HepG2 (cell line): ENCODE measurements around the gene LCN1. TPM values are rescaled to one million over a fixed set of nuclear protein-coding genes. Genes with fewer than 3 reads are reported as not detected.

ENCODE experiments used
- AGO2 ChIP-seq: fragments of 200-400 bp; formaldehyde crosslinking; optimal IDR thresholded peaks from 2 replicates; pipeline ENCODE3; 2017; ENCODE audit warnings: mild to moderate bottlenecking, low read depth, low read length, moderate library complexity
- GATAD2A ChIP-seq: IDR thresholded peaks from 2 replicates; pipeline ENCODE4 v1.6.1; 2016
- KDM2A ChIP-seq: sonication (generic); formaldehyde crosslinking; IDR thresholded peaks from 2 replicates; pipeline ENCODE4 v1.4.0; 2020; ENCODE audit warnings: low read depth, missing genetic modification reagents, borderline replicate concordance
- MXD4 ChIP-seq: IDR thresholded peaks from 2 replicates; pipeline ENCODE4 v1.6.1; 2016; ENCODE audit warnings: mild to moderate bottlenecking, missing biosample characterization, missing genetic modification reagents
- MYC ChIP-seq: sonication (generic); formaldehyde crosslinking; IDR thresholded peaks from 2 replicates; pipeline ENCODE4 v1.9.0; 2021; ENCODE audit warnings: missing genetic modification reagents, borderline replicate concordance
- SIN3B ChIP-seq: fragments of 150-350 bp; IDR thresholded peaks from 2 replicates; pipeline ENCODE4 v1.6.1; 2014; ENCODE audit warnings: low read length
- WIZ ChIP-seq: sonication (generic); formaldehyde crosslinking; IDR thresholded peaks from 2 replicates; pipeline ENCODE4 v1.5.1; 2020; ENCODE audit warnings: mild to moderate bottlenecking, missing genetic modification reagents
- ZBTB42 ChIP-seq: sonication (generic); formaldehyde crosslinking; IDR thresholded peaks from 2 replicates; pipeline ENCODE4 v1.5.0; 2020; ENCODE audit warnings: mild to moderate bottlenecking, missing genetic modification reagents
- ZNF234 ChIP-seq: sonication (generic); formaldehyde crosslinking; conservative IDR thresholded peaks from 2 replicates; pipeline ENCODE4 v1.5.1; 2020; ENCODE audit warnings: mild to moderate bottlenecking, missing genetic modification reagents
- ZNF260 ChIP-seq: sonication (generic); formaldehyde crosslinking; IDR thresholded peaks from 2 replicates; pipeline ENCODE4 v1.4.0; 2020; ENCODE audit warnings: missing genetic modification reagents, low read depth, mild to moderate bottlenecking, borderline replicate concordance
- ZNF354B ChIP-seq: sonication (generic); formaldehyde crosslinking; IDR thresholded peaks from 2 replicates; pipeline ENCODE4 v1.8.0; 2022; ENCODE audit warnings: mild to moderate bottlenecking, missing genetic modification reagents
- ZNF383 ChIP-seq: sonication (generic); formaldehyde crosslinking; IDR thresholded peaks from 2 replicates; pipeline ENCODE4 v1.4.0; 2020; ENCODE audit warnings: missing genetic modification reagents, mild to moderate bottlenecking, borderline replicate concordance
- ZNF605 ChIP-seq: sonication (generic); formaldehyde crosslinking; IDR thresholded peaks from 2 replicates; pipeline ENCODE4 v1.8.0; 2022; ENCODE audit warnings: mild to moderate bottlenecking, missing genetic modification reagents
- ZNF776 ChIP-seq: sonication (generic); formaldehyde crosslinking; IDR thresholded peaks from 2 replicates; pipeline ENCODE4 v1.4.0; 2020; ENCODE audit warnings: mild to moderate bottlenecking, missing genetic modification reagents
- ZNF816 ChIP-seq: sonication (generic); formaldehyde crosslinking; IDR thresholded peaks from 2 replicates; pipeline ENCODE4 v1.8.0; 2022; ENCODE audit warnings: missing genetic modification reagents, mild to moderate bottlenecking, borderline replicate concordance
- polyA plus RNA-seq, 8 experiments: library from polyadenylated mRNA; depleted of rRNA in 3 of 8; stranded (reverse) in 7 of 8; unstranded in 1 of 8; fragments of >200 nt; fragmentation: Illumina TruSeq in 4 of 8; extraction: Trizol in 4 of 8; gene quantifications; 2 replicates each; pipeline versions ENCODE4 v1.2.1 to v1.2.3, GENCODE V29; 2011 to 2016; ENCODE audit warnings: low read depth in 4 of 8, missing spikeins in 1 of 8, mixed read lengths in 1 of 8; ENCODE audit not compliant: insufficient read depth in 1 of 8
- total RNA-seq, 5 experiments: library from RNA; depleted of rRNA; stranded (reverse); fragments of >200 nt; fragmentation: Illumina TruSeq; extraction: Trizol; gene quantifications; 2 replicates each; pipeline ENCODE4 v1.2.3, GENCODE V29; 2016; ENCODE audit warnings: low read depth in 1 of 5
- TF ChIP-seq, protein P1 (sequence below): sonication (generic); formaldehyde crosslinking; IDR thresholded peaks from 2 replicates; pipeline ENCODE4 v1.8.1; 2023; ENCODE audit warnings: mild to moderate bottlenecking, moderate library complexity, missing genetic modification reagents
- TF ChIP-seq, protein P2 (sequence below): IDR thresholded peaks from 2 replicates; pipeline ENCODE4 v1.4.0; 2020; ENCODE audit warnings: mild to moderate bottlenecking, missing genetic modification reagents
- TF ChIP-seq, protein P3 (sequence below), 2 experiments: sonication (generic) in 1 of 2; formaldehyde crosslinking in 1 of 2; IDR thresholded peaks; 2 replicates each; pipeline versions ENCODE4 v1.5.1 to v1.6.1; 2011 to 2020; ENCODE audit warnings: borderline replicate concordance in 1 of 2, low read depth in 1 of 2, low read length in 1 of 2, mild to moderate bottlenecking in 1 of 2, missing genetic modification reagents in 1 of 2, moderate library complexity in 1 of 2
- TF ChIP-seq, protein P4 (sequence below): sonication (generic); formaldehyde crosslinking; IDR thresholded peaks from 2 replicates; pipeline ENCODE4 v1.5.0; 2020; ENCODE audit warnings: missing genetic modification reagents
- TF ChIP-seq, protein P5 (sequence below): sonication (generic); formaldehyde crosslinking; IDR thresholded peaks from 2 replicates; pipeline ENCODE4 v1.8.1; 2022; ENCODE audit warnings: mild to moderate bottlenecking, missing genetic modification reagents

The LCN1 gene
- total and polyA plus RNA-seq, 2 of the 13 experiments (the other 11 are each of a cell fraction or from before 2014, with no cell fraction given), result not detected

DNA sequence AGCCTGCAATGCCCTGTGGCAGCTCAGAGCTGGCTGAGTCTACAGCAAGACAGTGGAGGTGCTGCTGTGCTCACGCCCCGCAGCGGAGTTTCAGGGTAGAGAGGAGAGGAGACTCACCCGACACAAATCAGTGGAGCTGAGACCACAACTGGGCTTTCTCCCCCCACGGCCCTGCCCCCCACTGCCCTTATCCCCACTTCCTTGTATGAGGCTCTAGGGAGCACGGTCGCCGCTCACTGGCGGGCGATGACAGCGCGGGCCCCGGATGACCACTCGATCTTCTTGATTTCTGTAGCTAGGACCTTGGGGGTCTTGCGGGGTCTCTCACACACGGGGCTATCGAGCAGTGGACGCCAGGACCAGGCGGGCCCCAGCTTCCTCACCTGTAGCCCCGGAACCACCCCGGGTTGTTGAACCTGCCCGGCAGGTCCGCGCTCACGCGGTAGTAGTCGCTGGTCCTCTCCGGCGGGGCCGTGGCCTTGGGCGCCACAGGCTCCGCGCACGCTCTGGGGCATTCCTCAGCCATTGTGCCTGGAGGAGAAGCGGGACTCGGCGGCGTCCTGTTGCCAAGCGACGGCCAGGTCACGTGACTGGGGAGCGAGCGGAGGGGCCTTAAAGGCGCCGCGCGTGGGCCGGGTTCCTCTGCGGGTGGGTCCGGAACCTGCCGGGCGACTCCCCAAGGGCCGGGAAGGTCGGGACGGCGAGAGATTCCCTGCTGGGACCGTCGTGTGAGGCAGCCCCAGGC is 21.7 kb upstream of the LCN1 start (continued):
- no peak for TF ChIP-seq WIZ (CRISPR knock-in tag)
- TF ChIP-seq MXD4, result peak; percentile 91
- TF ChIP-seq, protein P1, sequence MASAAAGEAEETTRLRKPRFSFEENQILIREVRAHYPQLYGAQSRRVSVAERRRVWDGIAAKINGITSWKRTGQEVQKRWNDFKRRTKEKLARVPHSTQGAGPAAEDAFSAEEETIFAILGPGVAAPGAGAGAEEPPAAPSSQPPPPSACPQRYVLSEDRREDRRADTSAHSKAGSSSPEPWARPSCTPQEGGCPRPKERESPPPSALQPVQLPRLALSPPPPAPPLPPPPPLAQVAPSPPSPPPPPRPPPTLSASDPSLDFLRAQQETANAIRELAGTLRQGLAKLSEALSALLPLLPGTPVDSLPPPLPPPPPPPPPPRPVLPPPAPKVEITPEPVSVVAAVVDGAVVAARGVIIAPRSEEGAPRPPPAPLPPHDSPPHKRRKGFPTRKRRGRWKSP (CRISPR knock-in tag), result 0 out of 2 replicates have a peak, but pooled peaks have one; percentile 51
- peak; percentile 72 for TF ChIP-seq AGO2
- TF ChIP-seq ZNF260 (CRISPR knock-in tag), result no peak
- TF ChIP-seq, protein P2, sequence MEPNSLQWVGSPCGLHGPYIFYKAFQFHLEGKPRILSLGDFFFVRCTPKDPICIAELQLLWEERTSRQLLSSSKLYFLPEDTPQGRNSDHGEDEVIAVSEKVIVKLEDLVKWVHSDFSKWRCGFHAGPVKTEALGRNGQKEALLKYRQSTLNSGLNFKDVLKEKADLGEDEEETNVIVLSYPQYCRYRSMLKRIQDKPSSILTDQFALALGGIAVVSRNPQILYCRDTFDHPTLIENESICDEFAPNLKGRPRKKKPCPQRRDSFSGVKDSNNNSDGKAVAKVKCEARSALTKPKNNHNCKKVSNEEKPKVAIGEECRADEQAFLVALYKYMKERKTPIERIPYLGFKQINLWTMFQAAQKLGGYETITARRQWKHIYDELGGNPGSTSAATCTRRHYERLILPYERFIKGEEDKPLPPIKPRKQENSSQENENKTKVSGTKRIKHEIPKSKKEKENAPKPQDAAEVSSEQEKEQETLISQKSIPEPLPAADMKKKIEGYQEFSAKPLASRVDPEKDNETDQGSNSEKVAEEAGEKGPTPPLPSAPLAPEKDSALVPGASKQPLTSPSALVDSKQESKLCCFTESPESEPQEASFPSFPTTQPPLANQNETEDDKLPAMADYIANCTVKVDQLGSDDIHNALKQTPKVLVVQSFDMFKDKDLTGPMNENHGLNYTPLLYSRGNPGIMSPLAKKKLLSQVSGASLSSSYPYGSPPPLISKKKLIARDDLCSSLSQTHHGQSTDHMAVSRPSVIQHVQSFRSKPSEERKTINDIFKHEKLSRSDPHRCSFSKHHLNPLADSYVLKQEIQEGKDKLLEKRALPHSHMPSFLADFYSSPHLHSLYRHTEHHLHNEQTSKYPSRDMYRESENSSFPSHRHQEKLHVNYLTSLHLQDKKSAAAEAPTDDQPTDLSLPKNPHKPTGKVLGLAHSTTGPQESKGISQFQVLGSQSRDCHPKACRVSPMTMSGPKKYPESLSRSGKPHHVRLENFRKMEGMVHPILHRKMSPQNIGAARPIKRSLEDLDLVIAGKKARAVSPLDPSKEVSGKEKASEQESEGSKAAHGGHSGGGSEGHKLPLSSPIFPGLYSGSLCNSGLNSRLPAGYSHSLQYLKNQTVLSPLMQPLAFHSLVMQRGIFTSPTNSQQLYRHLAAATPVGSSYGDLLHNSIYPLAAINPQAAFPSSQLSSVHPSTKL (CRISPR knock-in tag), result no peak
- 0 out of 2 replicates have a peak, but pooled peaks have one; percentile 2 for TF ChIP-seq ZNF605
- TF ChIP-seq, protein P3, sequence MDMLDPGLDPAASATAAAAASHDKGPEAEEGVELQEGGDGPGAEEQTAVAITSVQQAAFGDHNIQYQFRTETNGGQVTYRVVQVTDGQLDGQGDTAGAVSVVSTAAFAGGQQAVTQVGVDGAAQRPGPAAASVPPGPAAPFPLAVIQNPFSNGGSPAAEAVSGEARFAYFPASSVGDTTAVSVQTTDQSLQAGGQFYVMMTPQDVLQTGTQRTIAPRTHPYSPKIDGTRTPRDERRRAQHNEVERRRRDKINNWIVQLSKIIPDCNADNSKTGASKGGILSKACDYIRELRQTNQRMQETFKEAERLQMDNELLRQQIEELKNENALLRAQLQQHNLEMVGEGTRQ (IDR thresholded peaks at IDR 0.05; ENCODE audit: low read depth, low read length), result peak; percentile 96
- TF ChIP-seq, protein P3 (CRISPR knock-in tag; IDR thresholded peaks at IDR 0.05; ENCODE audit: borderline replicate concordance), result peak; percentile 97; the same call in 1 of the 2 replicates
- no peak for TF ChIP-seq ZNF776 (CRISPR knock-in tag)
- TF ChIP-seq ZBTB42 (CRISPR knock-in tag), result 0 out of 2 replicates have a peak, but pooled peaks have one; percentile 42
- TF ChIP-seq, protein P4, sequence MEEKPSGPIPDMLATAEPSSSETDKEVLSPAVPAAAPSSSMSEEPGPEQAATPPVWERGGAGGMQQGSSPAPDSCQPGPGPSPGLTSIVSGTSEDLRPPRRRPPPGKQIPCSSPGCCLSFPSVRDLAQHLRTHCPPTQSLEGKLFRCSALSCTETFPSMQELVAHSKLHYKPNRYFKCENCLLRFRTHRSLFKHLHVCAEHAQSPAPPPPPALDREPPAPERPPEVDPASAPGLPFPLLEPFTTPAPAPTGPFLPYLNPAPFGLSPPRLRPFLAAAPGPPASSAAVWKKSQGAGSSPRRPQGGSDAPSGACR (CRISPR knock-in tag), result 0 out of 2 replicates have a peak, but pooled peaks have one; percentile 20
- TF ChIP-seq ZNF354B (CRISPR knock-in tag), result no peak
- TF ChIP-seq KDM2A (CRISPR knock-in tag), result peak; percentile 80
- no peak for TF ChIP-seq ZNF234 (CRISPR knock-in tag)
- no peak for TF ChIP-seq ZNF383 (CRISPR knock-in tag)
- peak; percentile 42; the same call in 1 of the 2 replicates for TF ChIP-seq SIN3B
- TF ChIP-seq GATAD2A (CRISPR knock-in tag), result peak; percentile 4
- TF ChIP-seq MYC (CRISPR knock-in tag), result peak; percentile 69; the same call in 1 of the 2 replicates
- no peak for TF ChIP-seq ZNF816 (CRISPR knock-in tag)
- TF ChIP-seq, protein P5, sequence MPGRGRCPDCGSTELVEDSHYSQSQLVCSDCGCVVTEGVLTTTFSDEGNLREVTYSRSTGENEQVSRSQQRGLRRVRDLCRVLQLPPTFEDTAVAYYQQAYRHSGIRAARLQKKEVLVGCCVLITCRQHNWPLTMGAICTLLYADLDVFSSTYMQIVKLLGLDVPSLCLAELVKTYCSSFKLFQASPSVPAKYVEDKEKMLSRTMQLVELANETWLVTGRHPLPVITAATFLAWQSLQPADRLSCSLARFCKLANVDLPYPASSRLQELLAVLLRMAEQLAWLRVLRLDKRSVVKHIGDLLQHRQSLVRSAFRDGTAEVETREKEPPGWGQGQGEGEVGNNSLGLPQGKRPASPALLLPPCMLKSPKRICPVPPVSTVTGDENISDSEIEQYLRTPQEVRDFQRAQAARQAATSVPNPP (CRISPR knock-in tag), result peak; percentile 64; the same call in 1 of the 2 replicates
